Keratinocyte (primary cell): ENCODE results near the gene CD36.

Experiments used
- EZH2 ChIP-seq: IDR thresholded peaks from one replicate; pipeline ENCODE4 v1.6.1; 2012; ENCODE audit warnings: inconsistent platforms, mild to moderate bottlenecking, low read length, moderate library complexity
- TF ChIP-seq, protein P1 (sequence below), 3 experiments: IDR thresholded peaks in 1 of 3; conservative IDR thresholded peaks in 1 of 3; optimal IDR thresholded peaks in 1 of 3; 2 replicates in 2 of 3; 3 replicates in 1 of 3; pipeline versions ENCODE3 to v1.5.1; 2011; ENCODE audit warnings: low read length in 3 of 3, mild to moderate bottlenecking in 3 of 3, moderate library complexity in 2 of 3, control low read depth in 1 of 3, inconsistent platforms in 1 of 3; ENCODE audit not compliant: insufficient read depth in 2 of 3; ENCODE audit errors: extremely low read depth in 1 of 3

DNA sequence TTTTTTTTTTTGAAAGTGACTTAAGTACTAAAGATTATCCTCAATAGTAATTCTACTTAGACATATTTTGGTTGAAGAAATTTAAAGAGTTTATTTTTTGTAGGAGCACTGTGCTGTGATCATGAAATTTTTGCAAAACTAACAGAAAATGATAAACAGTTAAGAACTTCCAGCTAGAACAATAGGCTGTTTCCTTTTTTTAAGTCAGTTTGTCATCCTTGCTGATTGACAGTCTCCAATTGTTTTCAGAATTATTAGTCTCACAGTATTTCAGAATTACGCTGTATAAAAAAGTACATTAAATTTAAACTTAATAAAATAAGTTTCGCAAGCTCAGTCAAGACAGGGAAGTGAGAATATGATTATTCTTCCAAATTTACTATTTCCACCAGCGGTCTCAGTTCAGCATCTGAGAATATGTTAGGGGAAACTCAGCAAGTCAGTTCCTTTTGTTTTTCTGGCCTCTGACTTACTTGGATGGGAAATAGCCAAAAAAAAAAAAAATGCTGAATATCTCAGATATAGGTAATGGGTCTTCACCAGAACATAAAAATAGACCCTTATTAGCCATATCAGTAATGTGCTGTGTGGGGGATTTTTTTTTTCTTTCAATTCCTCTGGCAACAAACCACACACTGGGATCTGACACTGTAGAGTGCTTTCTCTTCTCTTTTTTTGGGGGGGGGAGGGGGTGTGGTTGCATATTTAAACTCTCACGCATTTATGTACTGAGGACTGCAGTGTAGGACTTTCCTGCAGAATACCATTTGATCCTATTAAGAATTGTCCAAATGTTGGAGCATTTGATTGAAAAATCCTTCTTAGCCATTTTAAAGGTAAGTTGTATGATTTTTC, at the start of gene CD36:
- TF ChIP-seq, protein P1, sequence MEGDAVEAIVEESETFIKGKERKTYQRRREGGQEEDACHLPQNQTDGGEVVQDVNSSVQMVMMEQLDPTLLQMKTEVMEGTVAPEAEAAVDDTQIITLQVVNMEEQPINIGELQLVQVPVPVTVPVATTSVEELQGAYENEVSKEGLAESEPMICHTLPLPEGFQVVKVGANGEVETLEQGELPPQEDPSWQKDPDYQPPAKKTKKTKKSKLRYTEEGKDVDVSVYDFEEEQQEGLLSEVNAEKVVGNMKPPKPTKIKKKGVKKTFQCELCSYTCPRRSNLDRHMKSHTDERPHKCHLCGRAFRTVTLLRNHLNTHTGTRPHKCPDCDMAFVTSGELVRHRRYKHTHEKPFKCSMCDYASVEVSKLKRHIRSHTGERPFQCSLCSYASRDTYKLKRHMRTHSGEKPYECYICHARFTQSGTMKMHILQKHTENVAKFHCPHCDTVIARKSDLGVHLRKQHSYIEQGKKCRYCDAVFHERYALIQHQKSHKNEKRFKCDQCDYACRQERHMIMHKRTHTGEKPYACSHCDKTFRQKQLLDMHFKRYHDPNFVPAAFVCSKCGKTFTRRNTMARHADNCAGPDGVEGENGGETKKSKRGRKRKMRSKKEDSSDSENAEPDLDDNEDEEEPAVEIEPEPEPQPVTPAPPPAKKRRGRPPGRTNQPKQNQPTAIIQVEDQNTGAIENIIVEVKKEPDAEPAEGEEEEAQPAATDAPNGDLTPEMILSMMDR (optimal IDR thresholded peaks at IDR 0.05 in 1 of 3, IDR thresholded peaks at IDR 0.05 in 1 of 3, conservative IDR thresholded peaks at IDR 0.05 in 1 of 3; ENCODE audit: extremely low read depth in 1 of 3, insufficient read depth in 2 of 3, low read length in 3 of 3), result no peak
- TF ChIP-seq EZH2, result no peak
